ENCODE measurements around the gene FYN.

GRCh38 chr6:111639266-111639665 lies 234.0 kb downstream of the FYN start:
- TF ChIP-seq POLR2A (IDR thresholded peaks at IDR 0.05) = no peak
- TF ChIP-seq CTCF (IDR thresholded peaks at IDR 0.05) = no peak
